Activated T-helper 2 cell treated with anti-CD3 and anti-CD28 coated beads, Interferon-gamma antibody, Interleukin-2, Interleukin-4, amounts not matched to agents 10 μg/mL and 5 μg/mL and 100 μg/mL, durations not matched to agents 14 hours and 24 hours and 36 hours (primary cell): ENCODE data around the gene RNF11. TPM values are rescaled to one million over a fixed set of nuclear protein-coding genes. Genes with fewer than 3 reads are reported as not detected.
"Not testable (repeated sequence)": the region's sequence is repeated elsewhere in the genome, so short reads cannot be mapped to it uniquely, and the experiment has no call there.

Experiments
- DNase-seq: peaks from one replicate; pipeline ENCODE4 v3.0.0; 2021; ENCODE audit warnings: low spot score
- H3K27ac Mint-ChIP-seq: one replicate; pipeline ENCODE4 v1.8.0; 2021; ENCODE audit warnings: mixed read lengths
- H3K27me3 Mint-ChIP-seq: one replicate; pipeline ENCODE4 v1.8.0; 2021; ENCODE audit warnings: low read depth, mixed read lengths
- H3K36me3 Mint-ChIP-seq: one replicate; pipeline ENCODE4 v1.8.0; 2021; ENCODE audit warnings: low read depth, mixed read lengths
- H3K4me1 Mint-ChIP-seq: one replicate; pipeline ENCODE4 v1.8.0; 2021; ENCODE audit warnings: low read depth, mixed read lengths
- H3K4me3 Mint-ChIP-seq: one replicate; pipeline ENCODE4 v1.8.0; 2021; ENCODE audit warnings: low read depth, mild to moderate bottlenecking, moderate library complexity, mixed read lengths
- H3K9me3 Mint-ChIP-seq: one replicate; pipeline ENCODE4 v1.8.0; 2021; ENCODE audit warnings: mixed read lengths
- intact Hi-C: fragments of 100-400 bp; cut with micrococcal nuclease; formaldehyde crosslinking; loops from one replicate; pipeline ENCODE4 v1.15.1; 2023
- total RNA-seq: library from RNA; stranded (reverse); gene quantifications from 2 replicates; pipeline ENCODE4 v1.2.3, GENCODE V29; 2022

The RNF11 gene
- total RNA-seq, 1 donor from 2014 or later: 65.6 TPM

DNA sequence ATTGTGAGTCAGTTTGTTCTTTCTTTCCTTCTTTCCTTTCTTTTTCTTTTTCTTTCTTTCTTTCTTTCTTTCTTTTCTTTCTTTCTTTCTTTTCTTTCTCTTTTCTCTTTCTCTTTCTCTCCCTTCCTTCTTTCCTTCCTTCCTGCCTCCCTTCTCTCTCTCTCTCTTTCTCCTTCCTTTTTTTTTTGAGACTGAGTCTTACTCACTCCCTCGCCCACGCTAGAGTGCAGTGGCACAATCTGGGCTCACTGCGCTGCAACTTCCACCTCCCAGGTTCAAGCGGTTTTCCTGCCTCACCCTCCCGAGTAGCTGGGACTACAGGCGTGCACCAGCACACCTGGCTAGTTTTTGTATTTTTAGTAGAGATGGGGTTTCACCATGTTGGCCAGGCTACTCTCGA lies 1.8 kb upstream of the RNF11 start:
- H3K9me3 Mint-ChIP-seq, intact Hi-C loops: not testable (repeated sequence)

GRCh38 chr1:51234721-51235425 lies 1.2 kb upstream of the RNF11 start:
- intact Hi-C loops: no loop called here
- DNase-seq: no peak
- Mint-ChIP-seq H3K36me3 (peaks cover 8% of the 10 kb centered on the region), H3K27me3 (no peaks in the 10 kb centered on the region), H3K27ac (peak overlapping the region; percentile 85), H3K4me1 (peaks cover 24% of the 10 kb centered on the region), H3K4me3 (peak overlapping the region; percentile 93), H3K9me3 (no peaks in the 10 kb centered on the region)

More for the DNA sequence above, 1.8 kb upstream of the RNF11 start:
- not testable (repeated sequence) for DNase-seq, H3K36me3 Mint-ChIP-seq, H3K27ac Mint-ChIP-seq, H3K4me3 Mint-ChIP-seq, H3K27me3 Mint-ChIP-seq
- H3K4me1 Mint-ChIP-seq: peaks cover 19% of the 10 kb centered on the region

GRCh38 chr1:51236531-51237350 lies 668 bp downstream of the RNF11 start:
- H3K4me1 Mint-ChIP-seq: peaks cover 41% of the 10 kb centered on the region
- DNase-seq: peak; percentile 33
- H3K27ac Mint-ChIP-seq: no peak overlapping the region
- H3K27me3 Mint-ChIP-seq: no peaks in the 10 kb centered on the region
- H3K9me3 Mint-ChIP-seq: no peaks in the 10 kb centered on the region
- no peak overlapping the region for H3K4me3 Mint-ChIP-seq
- H3K36me3 Mint-ChIP-seq: peaks cover 17% of the 10 kb centered on the region
- intact Hi-C loops: loop anchor here (1.0 kb wide), 4 partner anchors 21 to 60 kb away; no protein-coding TSS in a partner anchor

DNA sequence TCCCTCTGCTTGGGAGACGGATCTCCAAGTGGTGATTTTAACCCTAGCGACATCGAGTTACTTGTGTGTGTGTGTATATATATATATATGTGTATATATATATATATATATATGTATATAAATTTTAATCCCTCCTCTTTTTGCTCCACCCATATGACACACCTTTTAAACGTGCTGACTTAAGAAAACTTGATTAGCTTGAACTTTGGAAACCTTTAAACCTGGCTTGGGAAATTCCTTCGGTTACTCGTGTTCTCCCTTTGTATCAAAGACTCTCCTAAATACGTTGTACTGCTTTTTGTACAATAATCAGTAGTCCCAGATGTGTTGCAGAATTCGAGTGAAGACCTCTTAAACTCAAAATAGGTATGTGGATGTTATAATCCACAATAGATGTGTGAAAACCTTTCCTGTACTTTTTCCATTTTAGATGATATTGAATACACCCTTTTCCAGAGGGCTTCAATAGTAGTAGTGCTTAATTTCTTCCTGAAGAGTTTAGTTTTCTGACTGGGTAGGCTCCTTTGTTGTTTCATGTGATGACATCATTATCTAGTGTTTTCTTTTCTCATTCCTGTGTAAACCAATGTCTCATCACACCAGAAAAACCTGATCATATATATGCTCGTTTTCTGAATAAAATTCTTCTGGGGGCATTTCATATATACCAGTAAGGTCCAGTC lies 1.4 kb downstream of the RNF11 start:
- intact Hi-C loops: no loop called here
- H3K4me3 Mint-ChIP-seq: no peak overlapping the region
- DNase-seq: no peak
- H3K9me3 Mint-ChIP-seq: no peaks in the 10 kb centered on the region
- H3K27ac Mint-ChIP-seq: no peak overlapping the region
- no peaks in the 10 kb centered on the region for H3K27me3 Mint-ChIP-seq
- peaks cover 41% of the 10 kb centered on the region for H3K4me1 Mint-ChIP-seq
- H3K36me3 Mint-ChIP-seq: peaks cover 17% of the 10 kb centered on the region

GRCh38 chr1:51238034-51238403 lies 1.9 kb downstream of the RNF11 start:
- intact Hi-C loops: no loop called here
- no peaks in the 10 kb centered on the region for H3K9me3 Mint-ChIP-seq
- H3K4me3 Mint-ChIP-seq: no peak overlapping the region
- H3K36me3 Mint-ChIP-seq: peaks cover 20% of the 10 kb centered on the region
- no peak overlapping the region for H3K27ac Mint-ChIP-seq
- peaks cover 44% of the 10 kb centered on the region for H3K4me1 Mint-ChIP-seq
- H3K27me3 Mint-ChIP-seq: no peaks in the 10 kb centered on the region
- no peak for DNase-seq

DNA sequence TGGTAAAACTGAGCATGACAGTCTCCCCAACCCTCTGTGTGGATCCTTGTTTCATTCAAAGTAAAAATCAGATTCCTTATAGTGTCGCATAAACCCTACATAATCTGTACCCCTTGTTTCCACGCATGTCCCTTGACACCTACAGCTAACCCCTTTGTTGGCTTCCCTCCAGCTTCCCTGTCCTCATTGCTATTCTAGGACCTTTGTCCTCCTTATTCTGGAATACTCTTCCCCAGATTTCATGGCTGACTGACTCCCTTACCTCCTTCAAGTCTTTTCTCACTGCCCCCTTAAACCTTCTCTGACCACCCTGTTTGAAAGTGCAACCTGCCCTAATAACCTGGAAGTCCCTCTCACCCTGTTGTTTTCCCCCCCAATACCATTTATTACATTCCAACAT lies 4.0 kb downstream of the RNF11 start:
- Mint-ChIP-seq H3K4me3 (peak overlapping the region; percentile 47), H3K9me3 (no peaks in the 10 kb centered on the region), H3K27ac (peak overlapping the region; percentile 32), H3K36me3 (peaks cover 26% of the 10 kb centered on the region), H3K4me1 (peaks cover 41% of the 10 kb centered on the region), H3K27me3 (no peaks in the 10 kb centered on the region)
- intact Hi-C loops: no loop called here
- no peak for DNase-seq

- no peak for DNase-seq
- H3K9me3 Mint-ChIP-seq: no peaks in the 10 kb centered on the region
- intact Hi-C loops: no loop called here
- H3K4me3 Mint-ChIP-seq: no peak overlapping the region
- no peaks in the 10 kb centered on the region for H3K27me3 Mint-ChIP-seq
- H3K36me3 Mint-ChIP-seq: peaks cover 29% of the 10 kb centered on the region
- H3K27ac Mint-ChIP-seq: peak overlapping the region; percentile 21
- peaks cover 40% of the 10 kb centered on the region for H3K4me1 Mint-ChIP-seq
Observed at GRCh38 chr1:51241119-51241518, 5.0 kb downstream of the RNF11 start.

DNA sequence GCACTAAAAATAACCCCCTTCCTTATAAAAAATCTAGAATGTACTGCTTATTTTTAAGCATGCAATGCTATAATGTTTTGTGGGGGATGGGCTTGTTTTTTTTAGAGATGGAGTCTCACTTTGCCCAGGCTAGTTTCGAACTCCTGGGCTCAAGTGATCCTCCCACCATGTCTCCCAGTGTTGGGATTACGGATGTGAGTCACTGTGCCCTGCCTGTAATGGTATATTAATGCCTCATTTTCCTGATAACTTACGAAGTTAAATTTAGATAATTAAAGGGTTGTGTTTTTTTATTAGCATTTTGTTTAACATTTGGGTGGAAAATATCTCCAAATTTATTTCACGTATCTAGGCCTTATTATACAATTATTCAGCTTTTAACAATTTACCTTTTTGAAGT lies 6.5 kb downstream of the RNF11 start:
- intact Hi-C loops: no loop called here
- Mint-ChIP-seq H3K9me3 (no peaks in the 10 kb centered on the region), H3K27ac (no peak overlapping the region), H3K36me3 (peaks cover 33% of the 10 kb centered on the region), H3K4me1 (peaks cover 52% of the 10 kb centered on the region), H3K4me3 (no peak overlapping the region), H3K27me3 (no peaks in the 10 kb centered on the region)
- no peak for DNase-seq

- Mint-ChIP-seq H3K4me1 (peaks cover 36% of the 10 kb centered on the region), H3K27me3 (no peaks in the 10 kb centered on the region), H3K27ac (no peak overlapping the region), H3K36me3 (peaks cover 16% of the 10 kb centered on the region), H3K4me3 (no peak overlapping the region), H3K9me3 (no peaks in the 10 kb centered on the region)
- intact Hi-C loops: no loop called here
- DNase-seq: no peak
Observed at GRCh38 chr1:51247022-51247421, 10.9 kb downstream of the RNF11 start.

- no peak overlapping the region for H3K27ac Mint-ChIP-seq
- no peak overlapping the region for H3K4me3 Mint-ChIP-seq
- no peaks in the 10 kb centered on the region for H3K9me3 Mint-ChIP-seq
- no peak for DNase-seq
- peaks cover 39% of the 10 kb centered on the region for H3K4me1 Mint-ChIP-seq
- peaks cover 19% of the 10 kb centered on the region for H3K36me3 Mint-ChIP-seq
- intact Hi-C loops: no loop called here
- no peaks in the 10 kb centered on the region for H3K27me3 Mint-ChIP-seq
Observed at GRCh38 chr1:51247499-51247898, 11.4 kb downstream of the RNF11 start.

DNA sequence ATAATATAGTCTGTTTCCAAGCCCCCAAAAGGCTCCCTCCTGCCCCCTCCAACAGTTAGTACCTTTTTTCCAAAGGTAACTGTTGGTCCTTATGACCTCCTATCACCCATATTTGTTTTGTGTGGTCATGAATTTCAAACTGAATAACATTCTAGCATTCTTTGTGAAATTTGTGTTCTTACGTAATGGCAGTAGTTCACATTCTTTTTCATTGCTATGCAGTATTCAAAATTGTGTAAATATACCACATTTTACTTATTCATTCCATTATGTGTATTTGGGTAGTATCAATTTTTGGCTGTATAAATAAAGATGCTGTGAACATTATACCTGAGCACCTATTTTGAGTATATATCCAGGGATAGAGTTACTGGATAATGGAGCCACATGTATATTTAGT lies 13.4 kb downstream of the RNF11 start:
- no peak overlapping the region for H3K27ac Mint-ChIP-seq
- DNase-seq: no peak
- peaks cover 36% of the 10 kb centered on the region for H3K4me1 Mint-ChIP-seq
- intact Hi-C loops: no loop called here
- H3K9me3 Mint-ChIP-seq: no peaks in the 10 kb centered on the region
- no peaks in the 10 kb centered on the region for H3K27me3 Mint-ChIP-seq
- H3K4me3 Mint-ChIP-seq: no peak overlapping the region
- H3K36me3 Mint-ChIP-seq: peaks cover 15% of the 10 kb centered on the region

DNA sequence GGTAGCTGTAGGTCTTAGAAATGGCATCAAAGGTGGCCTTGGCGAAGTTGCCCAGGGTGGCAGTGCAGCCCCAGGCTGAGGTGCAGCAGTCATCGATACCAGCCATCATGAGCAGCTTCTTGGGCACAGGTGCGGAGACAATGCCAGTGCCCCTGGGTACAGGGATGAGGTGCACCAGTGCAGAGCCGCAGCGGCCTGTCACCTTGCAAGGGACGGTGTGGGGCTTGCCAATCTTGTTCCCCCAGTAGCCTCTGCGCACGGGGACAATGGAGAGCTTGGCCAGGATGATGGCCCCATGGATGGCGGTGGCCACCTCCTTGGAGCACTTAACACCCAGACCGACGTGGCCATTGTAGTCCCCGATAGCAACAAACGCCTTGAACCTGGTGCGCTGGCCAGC lies 14.7 kb downstream of the RNF11 start:
- DNase-seq, H3K9me3 Mint-ChIP-seq, H3K27me3 Mint-ChIP-seq, intact Hi-C loops, H3K27ac Mint-ChIP-seq, H3K4me3 Mint-ChIP-seq: not testable (repeated sequence)
- peaks cover 13% of the 10 kb centered on the region for H3K36me3 Mint-ChIP-seq
- H3K4me1 Mint-ChIP-seq: peaks cover 33% of the 10 kb centered on the region

DNA sequence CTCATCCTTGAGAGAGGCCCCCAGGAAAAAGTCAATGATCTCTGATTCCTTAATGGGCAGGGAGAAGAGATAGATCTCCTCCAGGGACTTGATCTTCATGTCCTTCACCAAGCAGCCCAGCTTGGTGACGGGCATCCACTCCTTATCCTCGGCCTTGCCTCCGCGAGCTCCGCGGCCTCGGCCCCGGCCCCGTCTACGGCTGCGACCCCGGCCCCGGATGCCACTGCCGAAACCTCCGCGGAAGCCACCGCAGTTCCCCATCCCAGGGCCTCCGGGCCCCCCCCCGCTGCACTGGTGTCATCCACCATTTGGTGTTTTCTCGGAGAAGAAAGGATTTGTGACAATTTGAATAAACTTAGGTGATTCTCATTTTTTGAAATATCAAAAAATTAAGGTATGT lies 15.1 kb downstream of the RNF11 start:
- Mint-ChIP-seq H3K36me3 (peaks cover 15% of the 10 kb centered on the region), H3K4me1 (peaks cover 32% of the 10 kb centered on the region)
- DNase-seq, H3K4me3 Mint-ChIP-seq, H3K27ac Mint-ChIP-seq, H3K27me3 Mint-ChIP-seq, H3K9me3 Mint-ChIP-seq, intact Hi-C loops: not testable (repeated sequence)
